GM23248 (cell line): Measurements from ENCODE around the gene KLHL8.

ENCODE experiments used
- EZH2 ChIP-seq: fragments of 200-600 bp; sonication (generic); IDR thresholded peaks from 2 replicates; pipeline ENCODE4 v1.6.1; 2018; ENCODE audit warnings: antibody characterized with exemption, mild to moderate bottlenecking; ENCODE audit not compliant: insufficient read depth, poor library complexity, severe bottlenecking
- EZH2phosphoT487 ChIP-seq: fragments of 200-600 bp; sonication (generic); IDR thresholded peaks from 2 replicates; pipeline ENCODE4 v1.6.1; 2018; ENCODE audit warnings: antibody characterized with exemption, moderate library complexity, mild to moderate bottlenecking, low read depth; ENCODE audit not compliant: insufficient read depth

DNA sequence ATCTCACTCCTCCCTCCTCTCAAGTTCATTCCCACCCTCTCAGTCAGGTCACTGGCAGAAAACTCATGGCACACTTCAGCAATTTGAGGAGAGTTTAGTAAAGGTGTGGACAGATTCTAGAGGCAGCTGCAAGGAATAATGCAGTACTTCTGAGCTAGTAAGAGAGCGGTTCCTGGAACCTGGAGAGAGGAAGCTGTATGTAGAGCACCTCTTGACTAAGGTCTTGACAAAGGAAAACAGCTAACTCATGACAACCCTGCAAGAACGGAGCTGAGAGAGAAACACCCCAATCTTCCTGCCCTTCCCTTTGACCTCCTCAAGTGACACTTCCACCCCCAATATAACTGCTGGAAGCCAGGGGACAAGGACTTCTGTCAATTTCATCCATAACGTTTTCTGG is 9.6 kb upstream of the KLHL8 start:
- TF ChIP-seq EZH2 (no peak), EZH2phosphoT487 (no peak)
